GM23338 (cell line): ENCODE results near the gene ZNF165. TPM values are rescaled to one million over a fixed set of nuclear protein-coding genes. Genes with fewer than 3 reads are reported as not detected.

ENCODE experiments used
- ATAC-seq: fragments of 200-7000 bp; cut with Tn5 transposase; 3 replicates; pipeline ENCODE4 v1.9.1; 2020
- DNase-seq: peaks from one replicate; pipeline ENCODE4 v3.0.0-alpha.2; 2015; ENCODE audit warnings: low spot score
- H2AFZ ChIP-seq: fragments of 200-600 bp; sonication (generic); 2 replicates; pipeline ENCODE4 v1.8.0; 2016; ENCODE audit warnings: antibody characterized with exemption, mild to moderate bottlenecking, moderate library complexity
- H3F3A ChIP-seq: fragments of 200-600 bp; sonication (generic); replicated peaks from 2 replicates; pipeline ENCODE4 v1.8.0; 2017; ENCODE audit warnings: antibody characterized with exemption, mixed run types, low read depth
- H3K27ac ChIP-seq: fragments of 200-600 bp; sonication (generic); 2 replicates; pipeline ENCODE4 v1.6.1; 2016; ENCODE audit warnings: low read depth
- H3K27me3 ChIP-seq: fragments of 200-600 bp; sonication (generic); 2 replicates; pipeline ENCODE4 v1.8.0; 2016; ENCODE audit warnings: mild to moderate bottlenecking, mixed run types, moderate library complexity; ENCODE audit not compliant: insufficient read depth
- H3K36me3 ChIP-seq: fragments of 200-600 bp; sonication (generic); 2 replicates; pipeline ENCODE4 v1.8.0; 2016; ENCODE audit warnings: mild to moderate bottlenecking; ENCODE audit not compliant: insufficient read depth
- H3K4me1 ChIP-seq: fragments of 200-600 bp; sonication (generic); 2 replicates; pipeline ENCODE4 v1.8.0; 2016; ENCODE audit warnings: mild to moderate bottlenecking, moderate library complexity; ENCODE audit not compliant: insufficient read depth
- H3K4me2 ChIP-seq: fragments of 200-600 bp; sonication (generic); 2 replicates; pipeline ENCODE4 v1.7.1; 2017; ENCODE audit warnings: mixed run types
- H3K4me3 ChIP-seq: fragments of 200-600 bp; sonication (generic); 2 replicates; pipeline ENCODE4 v1.6.1; 2016; ENCODE audit warnings: mixed run types
- H3K79me2 ChIP-seq: fragments of 200-600 bp; sonication (generic); replicated peaks from 2 replicates; pipeline ENCODE4 v1.8.0; 2017; ENCODE audit warnings: mild to moderate bottlenecking; ENCODE audit not compliant: insufficient read depth
- H3K9me2 ChIP-seq: fragments of 200-600 bp; sonication (generic); 2 replicates; pipeline ENCODE4 v1.8.0; 2017; ENCODE audit not compliant: insufficient read depth
- H4K20me1 ChIP-seq: fragments of 200-600 bp; sonication (generic); replicated peaks from 2 replicates; pipeline ENCODE4 v1.8.0; 2017; ENCODE audit warnings: mild to moderate bottlenecking; ENCODE audit not compliant: insufficient read depth
- H3K27ac Mint-ChIP-seq: 2 replicates; pipeline ENCODE4 v1.8.0; 2020; ENCODE audit warnings: inconsistent platforms, mild to moderate bottlenecking, moderate library complexity, mixed read lengths
- H3K27me3 Mint-ChIP-seq: 3 replicates; pipeline ENCODE4 v1.8.0; 2022; ENCODE audit warnings: low read depth, mild to moderate bottlenecking, moderate library complexity, mixed read lengths, inconsistent platforms; ENCODE audit not compliant: insufficient read depth, poor library complexity
- H3K36me3 Mint-ChIP-seq: 3 replicates; pipeline ENCODE4 v1.8.0; 2021; ENCODE audit warnings: low read depth, mild to moderate bottlenecking, inconsistent platforms, moderate library complexity, mixed read lengths
- H3K4me1 Mint-ChIP-seq: 3 replicates; pipeline ENCODE4 v1.8.0; 2020; ENCODE audit warnings: mild to moderate bottlenecking, inconsistent platforms, mixed read lengths
- H3K4me3 Mint-ChIP-seq: 3 replicates; pipeline ENCODE4 v1.8.0; 2021; ENCODE audit warnings: moderate library complexity, mild to moderate bottlenecking, inconsistent platforms, mixed read lengths
- H3K9me3 Mint-ChIP-seq: 3 replicates; pipeline ENCODE4 v1.8.0; 2020; ENCODE audit warnings: moderate library complexity, mild to moderate bottlenecking, inconsistent platforms, mixed read lengths
- CREB1 ChIP-seq: fragments of 250-450 bp; sonication (Bioruptor Pico); IDR thresholded peaks from 2 replicates; pipeline ENCODE4 v1.5.0; 2020; ENCODE audit warnings: low read depth, mild to moderate bottlenecking, moderate library complexity
- ETS1 ChIP-seq: IDR thresholded peaks from 2 replicates; pipeline ENCODE4 v1.6.1; 2016; ENCODE audit warnings: antibody characterized with exemption
- EZH2 ChIP-seq: fragments of 200-600 bp; sonication (generic); IDR thresholded peaks from one replicate; pipeline ENCODE4 v1.8.0; 2017; ENCODE audit warnings: antibody characterized with exemption, mild to moderate bottlenecking, low read depth; ENCODE audit not compliant: unreplicated experiment
- EZH2phosphoT487 ChIP-seq: fragments of 200-600 bp; sonication (generic); IDR thresholded peaks from one replicate; pipeline ENCODE4 v1.8.1; 2018; ENCODE audit warnings: antibody characterized with exemption; ENCODE audit not compliant: unreplicated experiment
- JUNB ChIP-seq: IDR thresholded peaks from one replicate; pipeline ENCODE4 v1.6.1; 2016; ENCODE audit warnings: antibody characterized with exemption; ENCODE audit not compliant: unreplicated experiment
- NANOG ChIP-seq: IDR thresholded peaks from 2 replicates; pipeline ENCODE4 v1.6.1; 2016; ENCODE audit warnings: antibody characterized with exemption, borderline replicate concordance
- POLR2AphosphoS5 ChIP-seq: IDR thresholded peaks from 2 replicates; pipeline ENCODE4 v1.6.1; 2016; ENCODE audit warnings: antibody characterized with exemption, low read depth
- REST ChIP-seq: IDR thresholded peaks from one replicate; pipeline ENCODE4 v1.6.1; 2018; ENCODE audit warnings: antibody characterized with exemption; ENCODE audit not compliant: unreplicated experiment
- STAT1 ChIP-seq: IDR thresholded peaks from one replicate; pipeline ENCODE4 v1.6.1; 2016; ENCODE audit warnings: antibody characterized with exemption; ENCODE audit not compliant: unreplicated experiment
- ZNF114 ChIP-seq: fragments of 250-450 bp; sonication (Bioruptor Pico); IDR thresholded peaks from 2 replicates; pipeline ENCODE4 v1.5.0; 2020; ENCODE audit warnings: mild to moderate bottlenecking, moderate library complexity
- ZNF331 ChIP-seq: fragments of 250-450 bp; sonication (Bioruptor Pico); IDR thresholded peaks from 2 replicates; pipeline ENCODE4 v1.5.0; 2020; ENCODE audit warnings: low read depth, mild to moderate bottlenecking, moderate library complexity
- ZNF462 ChIP-seq: fragments of 250-450 bp; sonication (Bioruptor Pico); IDR thresholded peaks from 2 replicates; pipeline ENCODE4 v1.5.0; 2020; ENCODE audit warnings: mild to moderate bottlenecking, moderate library complexity
- polyA plus RNA-seq: library from polyadenylated mRNA; unstranded; fragments of >200 nt; fragmentation: Nextera tagmentation; extraction: Ambion mirVana; gene quantifications from 2 replicates; pipeline ENCODE4 v1.2.1, GENCODE V29; 2016
- total RNA-seq: library from RNA; depleted of rRNA; stranded (reverse); fragments of >200 nt; shearing (Covaris generic); gene quantifications from 2 replicates; pipeline ENCODE4 v1.2.3, GENCODE V29; 2014
- TF ChIP-seq, protein P1 (sequence below), 2 experiments: fragments of 200-600 bp in 1 of 2; sonication (generic) in 1 of 2; conservative IDR thresholded peaks; 2 replicates each; pipeline versions ENCODE4 v1.5.1 to v1.6.1; 2016 to 2017; ENCODE audit warnings: antibody characterized with exemption in 2 of 2, low read depth in 2 of 2, mild to moderate bottlenecking in 2 of 2, moderate library complexity in 1 of 2

The ZNF165 gene
- total and polyA plus RNA-seq, 2 experiments from 2014 or later = 5.5 to 8.9 TPM

DNA sequence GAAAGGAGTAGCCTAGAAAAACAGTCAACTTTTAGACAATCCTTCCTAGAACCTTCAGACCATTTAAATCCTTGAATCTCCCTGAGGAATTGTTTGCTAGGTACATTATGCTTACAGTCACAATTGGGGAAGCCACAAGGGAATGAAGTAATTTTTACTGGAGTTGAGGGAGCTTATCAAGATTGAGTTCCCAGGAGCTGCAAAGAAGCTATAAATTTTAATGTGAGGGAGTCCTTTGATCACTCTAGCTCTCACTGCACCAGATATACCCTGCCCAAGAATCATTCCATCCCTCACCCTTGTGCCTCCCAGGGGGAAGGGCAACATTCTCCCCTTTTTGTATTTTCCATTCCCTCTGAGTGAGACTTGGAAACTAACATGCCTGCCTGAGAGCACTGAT, 12.3 kb upstream of the ZNF165 start:
- Mint-ChIP-seq H3K9me3 (no peaks in the 10 kb centered on the region), H3K27ac (no peak overlapping the region), H3K4me3 (no peak overlapping the region), H3K36me3 (no peaks in the 10 kb centered on the region), H3K27me3 (no peaks in the 10 kb centered on the region), H3K4me1 (no peaks in the 10 kb centered on the region)
- Histone ChIP-seq H4K20me1 (no peaks in the 10 kb centered on the region), H3K4me1 (no peaks in the 10 kb centered on the region), H3K9me2 (no peaks in the 10 kb centered on the region), H3K36me3 (no peaks in the 10 kb centered on the region), H3K79me2 (no peaks in the 10 kb centered on the region), H3K4me2 (no peak overlapping the region), H3K4me3 (no peak overlapping the region), H2AFZ (peak overlapping the region; percentile 10; the same call in 1 of the 2 replicates), H3K27ac (no peak overlapping the region), H3K27me3 (peaks cover 19% of the 10 kb centered on the region; the same call in 1 of the 2 replicates), H3F3A (no peaks in the 10 kb centered on the region)
- ATAC-seq = no peak
- DNase-seq = no peak
- no peak for TF ChIP-seq POLR2AphosphoS5
- no peak for TF ChIP-seq JUNB
- no peak for TF ChIP-seq EZH2phosphoT487
- no peak for TF ChIP-seq ZNF331
- TF ChIP-seq ETS1 = no peak
- TF ChIP-seq STAT1 = no peak
- no peak for TF ChIP-seq NANOG
- no peak for TF ChIP-seq ZNF114 (CRISPR knock-in tag)
- TF ChIP-seq ZNF462 (CRISPR knock-in tag) = no peak
- TF ChIP-seq, protein P1, sequence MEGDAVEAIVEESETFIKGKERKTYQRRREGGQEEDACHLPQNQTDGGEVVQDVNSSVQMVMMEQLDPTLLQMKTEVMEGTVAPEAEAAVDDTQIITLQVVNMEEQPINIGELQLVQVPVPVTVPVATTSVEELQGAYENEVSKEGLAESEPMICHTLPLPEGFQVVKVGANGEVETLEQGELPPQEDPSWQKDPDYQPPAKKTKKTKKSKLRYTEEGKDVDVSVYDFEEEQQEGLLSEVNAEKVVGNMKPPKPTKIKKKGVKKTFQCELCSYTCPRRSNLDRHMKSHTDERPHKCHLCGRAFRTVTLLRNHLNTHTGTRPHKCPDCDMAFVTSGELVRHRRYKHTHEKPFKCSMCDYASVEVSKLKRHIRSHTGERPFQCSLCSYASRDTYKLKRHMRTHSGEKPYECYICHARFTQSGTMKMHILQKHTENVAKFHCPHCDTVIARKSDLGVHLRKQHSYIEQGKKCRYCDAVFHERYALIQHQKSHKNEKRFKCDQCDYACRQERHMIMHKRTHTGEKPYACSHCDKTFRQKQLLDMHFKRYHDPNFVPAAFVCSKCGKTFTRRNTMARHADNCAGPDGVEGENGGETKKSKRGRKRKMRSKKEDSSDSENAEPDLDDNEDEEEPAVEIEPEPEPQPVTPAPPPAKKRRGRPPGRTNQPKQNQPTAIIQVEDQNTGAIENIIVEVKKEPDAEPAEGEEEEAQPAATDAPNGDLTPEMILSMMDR (conservative IDR thresholded peaks at IDR 0.05; ENCODE audit: low read depth in 2 of 2) = no peak
- TF ChIP-seq REST = no peak
- TF ChIP-seq CREB1 (CRISPR knock-in tag) = no peak
- no peak for TF ChIP-seq EZH2
